Measurements from ENCODE around the gene EMC8.

DNA sequence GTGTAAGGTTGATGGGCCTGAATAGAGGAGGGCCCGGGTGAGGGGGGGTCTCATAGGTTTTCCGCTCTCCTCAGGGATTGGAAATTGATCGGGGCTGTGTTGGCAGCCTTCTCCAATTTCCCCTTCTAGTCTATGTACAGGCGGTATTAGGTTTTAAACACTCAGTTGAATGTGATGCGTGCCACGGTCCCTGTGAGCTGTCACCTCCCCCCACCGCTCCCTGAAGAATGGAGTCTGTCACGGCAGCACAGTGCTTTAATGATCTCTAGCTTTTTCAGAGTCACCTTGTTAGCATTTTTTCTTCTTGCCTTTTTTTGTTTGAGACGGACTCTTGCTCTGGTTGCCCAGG lies 951 bp upstream of the EMC8 start:
- TF ChIP-seq, protein P1, sequence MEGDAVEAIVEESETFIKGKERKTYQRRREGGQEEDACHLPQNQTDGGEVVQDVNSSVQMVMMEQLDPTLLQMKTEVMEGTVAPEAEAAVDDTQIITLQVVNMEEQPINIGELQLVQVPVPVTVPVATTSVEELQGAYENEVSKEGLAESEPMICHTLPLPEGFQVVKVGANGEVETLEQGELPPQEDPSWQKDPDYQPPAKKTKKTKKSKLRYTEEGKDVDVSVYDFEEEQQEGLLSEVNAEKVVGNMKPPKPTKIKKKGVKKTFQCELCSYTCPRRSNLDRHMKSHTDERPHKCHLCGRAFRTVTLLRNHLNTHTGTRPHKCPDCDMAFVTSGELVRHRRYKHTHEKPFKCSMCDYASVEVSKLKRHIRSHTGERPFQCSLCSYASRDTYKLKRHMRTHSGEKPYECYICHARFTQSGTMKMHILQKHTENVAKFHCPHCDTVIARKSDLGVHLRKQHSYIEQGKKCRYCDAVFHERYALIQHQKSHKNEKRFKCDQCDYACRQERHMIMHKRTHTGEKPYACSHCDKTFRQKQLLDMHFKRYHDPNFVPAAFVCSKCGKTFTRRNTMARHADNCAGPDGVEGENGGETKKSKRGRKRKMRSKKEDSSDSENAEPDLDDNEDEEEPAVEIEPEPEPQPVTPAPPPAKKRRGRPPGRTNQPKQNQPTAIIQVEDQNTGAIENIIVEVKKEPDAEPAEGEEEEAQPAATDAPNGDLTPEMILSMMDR (conservative IDR thresholded peaks at IDR 0.05; ENCODE audit: low read length) = no peak
- no peak for TF ChIP-seq EZH2phosphoT487 (IDR thresholded peaks at IDR 0.05; ENCODE audit: borderline replicate concordance)
